HUES48 (cell line): ENCODE measurements around the gene ZC3H11A.

Source experiments
- H3K27ac ChIP-seq: one replicate; pipeline ENCODE4 v1.7.0; 2013; ENCODE audit warnings: low read depth, low read length, inconsistent platforms
- H3K27me3 ChIP-seq: 2 replicates; pipeline ENCODE4 v1.6.1; 2013; ENCODE audit warnings: mild to moderate bottlenecking, low read length; ENCODE audit not compliant: control insufficient read depth, insufficient read depth
- H3K36me3 ChIP-seq: 2 replicates; pipeline ENCODE4 v1.6.1; 2013; ENCODE audit warnings: low read length; ENCODE audit not compliant: control insufficient read depth, insufficient read depth
- H3K4me1 ChIP-seq: 2 replicates; pipeline ENCODE4 v1.6.1; 2013; ENCODE audit warnings: mild to moderate bottlenecking, low read length; ENCODE audit not compliant: control insufficient read depth, insufficient read depth
- H3K4me3 ChIP-seq: 2 replicates; pipeline ENCODE4 v1.5.1; 2013; ENCODE audit warnings: mild to moderate bottlenecking, low read depth, low read length
- H3K9ac ChIP-seq: 2 replicates; pipeline ENCODE4 v1.6.1; 2013; ENCODE audit warnings: mild to moderate bottlenecking, low read depth, low read length, moderate library complexity
- H3K9me3 ChIP-seq: 2 replicates; pipeline ENCODE4 v1.6.1; 2013; ENCODE audit warnings: low read length; ENCODE audit not compliant: control insufficient read depth, insufficient read depth

Gene ZC3H11A

DNA sequence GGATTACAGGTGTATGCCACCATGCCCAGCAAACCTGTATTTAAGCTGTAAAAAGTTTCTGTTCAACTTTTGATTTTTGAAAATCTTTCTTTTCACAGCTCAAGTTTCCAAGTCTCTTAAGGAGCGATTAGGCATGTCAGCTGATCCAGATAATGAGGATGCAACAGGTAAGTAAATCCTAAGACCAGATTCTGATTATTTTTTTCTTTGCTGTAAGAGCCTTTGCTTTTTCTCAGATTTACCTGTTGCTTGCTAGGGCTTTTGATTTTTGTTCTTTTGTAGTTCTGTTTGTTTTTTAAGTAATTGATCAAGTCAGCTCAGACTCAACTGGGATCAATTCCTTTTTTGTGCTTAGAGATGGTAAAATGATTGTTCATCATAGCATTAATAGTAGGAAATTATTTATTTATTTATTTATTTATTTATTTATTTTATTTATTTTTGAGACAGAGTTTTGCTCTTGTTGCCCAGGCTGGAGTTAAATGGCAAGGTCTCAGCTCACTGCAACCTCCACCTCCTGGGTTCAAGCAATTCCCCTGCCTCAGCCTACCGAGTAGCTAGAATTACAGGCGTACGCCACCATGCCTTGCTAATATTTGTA lies 44.9 kb downstream of the ZC3H11A start:
- Histone ChIP-seq H3K4me1 (0 out of 2 replicates have a peak, but pooled peaks cover 6% of the 10 kb centered on the region), H3K36me3 (peaks cover 82% of the 10 kb centered on the region), H3K27ac (no peak overlapping the region), H3K9ac (no peak overlapping the region), H3K4me3 (no peak overlapping the region), H3K27me3 (no peaks in the 10 kb centered on the region), H3K9me3 (peaks cover 4% of the 10 kb centered on the region; the same call in 1 of the 2 replicates)

DNA sequence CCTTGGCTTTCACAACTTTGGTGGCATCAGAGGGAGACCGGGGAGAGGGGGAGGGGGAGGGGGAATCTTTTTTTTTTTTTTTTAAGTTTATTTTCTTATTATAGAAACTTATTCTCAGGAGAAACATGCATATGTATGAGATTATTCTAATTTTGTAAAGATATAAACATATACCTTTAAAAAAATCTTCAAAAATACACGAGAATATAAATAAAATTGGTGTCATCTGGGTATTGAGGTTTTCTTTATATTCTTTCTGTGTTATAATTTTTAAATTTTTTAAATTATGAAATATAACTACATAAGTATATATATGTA lies 47.1 kb downstream of the ZC3H11A start:
- Histone ChIP-seq H3K27ac (no peak overlapping the region), H3K4me3 (no peak overlapping the region), H3K36me3 (peaks cover 82% of the 10 kb centered on the region), H3K9me3 (peaks cover 4% of the 10 kb centered on the region; the same call in 1 of the 2 replicates), H3K27me3 (no peaks in the 10 kb centered on the region), H3K4me1 (0 out of 2 replicates have a peak, but pooled peaks cover 6% of the 10 kb centered on the region), H3K9ac (no peak overlapping the region)

DNA sequence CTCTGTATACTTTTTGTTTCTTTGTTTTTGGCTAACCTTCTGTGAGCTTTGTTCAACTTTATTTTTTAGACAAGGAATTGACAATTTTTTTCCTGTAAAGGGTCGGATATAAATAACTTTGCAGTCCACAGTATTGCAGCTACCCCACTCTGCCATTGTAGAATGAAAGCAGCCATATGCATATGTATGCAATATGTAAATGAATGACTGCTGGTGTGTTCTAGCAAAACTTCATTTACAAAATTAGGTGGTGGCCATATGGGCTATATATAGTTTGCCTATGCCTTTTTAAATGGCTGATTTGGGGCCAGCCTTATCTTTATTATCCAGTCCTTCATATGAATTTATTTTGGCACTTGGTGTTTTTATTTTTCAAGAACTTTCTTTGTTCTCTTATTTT lies 48.0 kb downstream of the ZC3H11A start:
- Histone ChIP-seq H3K27me3 (no peaks in the 10 kb centered on the region), H3K9ac (no peak overlapping the region), H3K4me1 (0 out of 2 replicates have a peak, but pooled peaks cover 6% of the 10 kb centered on the region), H3K4me3 (no peak overlapping the region), H3K9me3 (peaks cover 4% of the 10 kb centered on the region; the same call in 1 of the 2 replicates), H3K36me3 (peaks cover 82% of the 10 kb centered on the region), H3K27ac (no peak overlapping the region)
